RWPE2 (cell line): ENCODE measurements around the gene HMGCLL1.

Experiments used
- ATAC-seq: fragments of 200-7000 bp; cut with Tn5 transposase; 3 replicates; pipeline ENCODE4 v1.9.1; 2021; ENCODE audit warnings: low read depth
- DNase-seq: peaks from one replicate; pipeline ENCODE4 v3.0.0-alpha.2; 2020; ENCODE audit warnings: low spot score
- H3K27ac ChIP-seq: fragments of 450-650 bp; 2 replicates; pipeline ENCODE4 v1.5.1; 2017; ENCODE audit warnings: mild to moderate bottlenecking; ENCODE audit not compliant: poor library complexity, severe bottlenecking
- H3K27me3 ChIP-seq: fragments of 250-450 bp; sonication (Bioruptor Pico); 2 replicates; pipeline ENCODE4 v1.5.1; 2021; ENCODE audit warnings: mild to moderate bottlenecking, moderate library complexity; ENCODE audit not compliant: insufficient read depth, poor library complexity, severe bottlenecking
- H3K36me3 ChIP-seq: fragments of 250-450 bp; sonication (Bioruptor Pico); 2 replicates; pipeline ENCODE4 v1.5.1; 2020; ENCODE audit warnings: low read depth, mild to moderate bottlenecking, moderate library complexity
- H3K4me1 ChIP-seq: fragments of 250-450 bp; sonication (Bioruptor Pico); 2 replicates; pipeline ENCODE4 v1.5.1; 2021; ENCODE audit warnings: mild to moderate bottlenecking, moderate library complexity; ENCODE audit not compliant: insufficient read depth, poor library complexity, severe bottlenecking
- H3K4me3 ChIP-seq: fragments of 250-450 bp; sonication (Bioruptor Pico); 2 replicates; pipeline ENCODE4 v1.5.1; 2021; ENCODE audit warnings: mild to moderate bottlenecking, moderate library complexity; ENCODE audit not compliant: severe bottlenecking
- H3K9me3 ChIP-seq: fragments of 250-450 bp; sonication (Bioruptor Pico); 2 replicates; pipeline ENCODE4 v1.5.1; 2021; ENCODE audit warnings: mild to moderate bottlenecking, moderate library complexity; ENCODE audit not compliant: severe bottlenecking
- TF ChIP-seq, protein P1 (sequence below): fragments of 450-650 bp; IDR thresholded peaks from one replicate; pipeline ENCODE4 v1.5.1; 2017; ENCODE audit warnings: mild to moderate bottlenecking, moderate library complexity; ENCODE audit not compliant: poor library complexity, severe bottlenecking

The HMGCLL1 gene

DNA sequence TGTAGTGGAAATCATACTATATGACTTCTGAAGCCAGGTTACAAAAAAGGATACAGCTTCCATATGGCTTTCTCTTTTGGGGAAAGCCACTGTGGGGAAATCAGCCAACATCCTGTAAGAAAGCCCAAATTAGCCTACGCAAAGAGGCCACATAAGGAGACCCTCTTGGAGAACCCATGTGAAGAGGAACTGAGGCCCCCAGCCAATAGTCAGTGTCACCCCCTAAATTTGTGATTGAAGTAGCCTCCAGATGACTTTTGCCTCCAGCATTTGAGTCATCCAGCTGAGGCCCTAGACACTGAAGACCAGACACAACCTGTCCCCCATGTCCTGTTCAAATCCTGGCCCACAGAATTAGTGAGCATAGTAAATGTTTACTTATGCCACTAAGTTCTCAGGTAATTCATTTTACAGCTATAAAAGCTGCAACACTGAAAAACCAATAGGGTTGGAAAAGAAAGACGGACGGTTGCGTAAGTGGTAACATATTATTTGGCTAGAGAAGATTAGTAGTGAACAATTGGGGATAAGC, 60.4 kb downstream of the HMGCLL1 start:
- no peak overlapping the region for H3K27ac ChIP-seq
- H3K27me3 ChIP-seq, result no peaks in the 10 kb centered on the region
- no peaks in the 10 kb centered on the region for H3K4me1 ChIP-seq
- TF ChIP-seq, protein P1, sequence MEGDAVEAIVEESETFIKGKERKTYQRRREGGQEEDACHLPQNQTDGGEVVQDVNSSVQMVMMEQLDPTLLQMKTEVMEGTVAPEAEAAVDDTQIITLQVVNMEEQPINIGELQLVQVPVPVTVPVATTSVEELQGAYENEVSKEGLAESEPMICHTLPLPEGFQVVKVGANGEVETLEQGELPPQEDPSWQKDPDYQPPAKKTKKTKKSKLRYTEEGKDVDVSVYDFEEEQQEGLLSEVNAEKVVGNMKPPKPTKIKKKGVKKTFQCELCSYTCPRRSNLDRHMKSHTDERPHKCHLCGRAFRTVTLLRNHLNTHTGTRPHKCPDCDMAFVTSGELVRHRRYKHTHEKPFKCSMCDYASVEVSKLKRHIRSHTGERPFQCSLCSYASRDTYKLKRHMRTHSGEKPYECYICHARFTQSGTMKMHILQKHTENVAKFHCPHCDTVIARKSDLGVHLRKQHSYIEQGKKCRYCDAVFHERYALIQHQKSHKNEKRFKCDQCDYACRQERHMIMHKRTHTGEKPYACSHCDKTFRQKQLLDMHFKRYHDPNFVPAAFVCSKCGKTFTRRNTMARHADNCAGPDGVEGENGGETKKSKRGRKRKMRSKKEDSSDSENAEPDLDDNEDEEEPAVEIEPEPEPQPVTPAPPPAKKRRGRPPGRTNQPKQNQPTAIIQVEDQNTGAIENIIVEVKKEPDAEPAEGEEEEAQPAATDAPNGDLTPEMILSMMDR, result no peak
- no peak for ATAC-seq
- no peak for DNase-seq
- no peaks in the 10 kb centered on the region for H3K9me3 ChIP-seq
- H3K36me3 ChIP-seq, result no peaks in the 10 kb centered on the region
- no peak overlapping the region for H3K4me3 ChIP-seq

DNA sequence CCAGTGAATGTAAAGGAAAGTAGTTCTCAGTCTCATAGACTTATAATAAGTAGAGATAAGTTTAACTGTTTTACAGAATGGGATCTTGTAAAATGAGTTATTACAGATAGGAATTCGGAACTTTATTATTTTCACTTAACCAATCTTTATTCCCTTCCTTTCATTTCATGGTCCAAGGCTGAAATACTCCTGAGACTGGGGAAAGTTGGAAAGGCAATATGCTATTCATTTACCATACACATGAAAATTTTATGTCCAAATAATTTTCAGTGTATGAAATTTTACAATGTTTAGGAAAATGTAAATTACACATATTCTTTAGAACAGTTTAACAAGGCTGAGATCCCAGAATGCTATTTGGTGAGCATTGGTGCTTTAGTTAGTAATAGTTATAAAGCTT, 62.3 kb downstream of the HMGCLL1 start:
- ATAC-seq (no peak), DNase-seq (no peak)
- H3K27me3 ChIP-seq, result no peaks in the 10 kb centered on the region
- no peaks in the 10 kb centered on the region for H3K4me1 ChIP-seq
- TF ChIP-seq, protein P1, result no peak
- no peaks in the 10 kb centered on the region for H3K36me3 ChIP-seq
- no peaks in the 10 kb centered on the region for H3K9me3 ChIP-seq
- no peak overlapping the region for H3K4me3 ChIP-seq
- H3K27ac ChIP-seq, result no peak overlapping the region

DNA sequence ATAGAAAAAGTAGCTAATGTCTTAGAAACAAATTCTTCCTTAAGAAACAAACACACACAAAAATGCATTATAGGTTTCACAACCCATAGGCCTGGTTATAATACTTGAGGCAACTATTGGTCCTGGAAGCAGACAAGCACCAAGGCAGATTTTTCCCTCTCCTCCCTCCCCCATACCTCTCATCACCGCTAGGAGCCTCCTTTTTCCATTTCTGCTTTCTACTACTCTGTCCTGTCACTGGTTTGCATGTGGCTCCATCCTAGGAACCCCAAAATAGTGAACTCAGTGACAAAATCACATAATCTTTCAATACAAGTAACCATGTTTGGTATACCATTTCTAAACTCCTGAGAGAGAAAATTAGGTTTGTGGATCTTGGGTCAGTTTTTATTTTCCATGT, 66.1 kb downstream of the HMGCLL1 start:
- no peak for DNase-seq
- Histone ChIP-seq H3K27ac (no peak overlapping the region), H3K4me1 (no peaks in the 10 kb centered on the region), H3K27me3 (no peaks in the 10 kb centered on the region), H3K9me3 (no peaks in the 10 kb centered on the region), H3K36me3 (no peaks in the 10 kb centered on the region), H3K4me3 (no peak overlapping the region)
- TF ChIP-seq, protein P1, result no peak
- ATAC-seq, result no peak

DNA sequence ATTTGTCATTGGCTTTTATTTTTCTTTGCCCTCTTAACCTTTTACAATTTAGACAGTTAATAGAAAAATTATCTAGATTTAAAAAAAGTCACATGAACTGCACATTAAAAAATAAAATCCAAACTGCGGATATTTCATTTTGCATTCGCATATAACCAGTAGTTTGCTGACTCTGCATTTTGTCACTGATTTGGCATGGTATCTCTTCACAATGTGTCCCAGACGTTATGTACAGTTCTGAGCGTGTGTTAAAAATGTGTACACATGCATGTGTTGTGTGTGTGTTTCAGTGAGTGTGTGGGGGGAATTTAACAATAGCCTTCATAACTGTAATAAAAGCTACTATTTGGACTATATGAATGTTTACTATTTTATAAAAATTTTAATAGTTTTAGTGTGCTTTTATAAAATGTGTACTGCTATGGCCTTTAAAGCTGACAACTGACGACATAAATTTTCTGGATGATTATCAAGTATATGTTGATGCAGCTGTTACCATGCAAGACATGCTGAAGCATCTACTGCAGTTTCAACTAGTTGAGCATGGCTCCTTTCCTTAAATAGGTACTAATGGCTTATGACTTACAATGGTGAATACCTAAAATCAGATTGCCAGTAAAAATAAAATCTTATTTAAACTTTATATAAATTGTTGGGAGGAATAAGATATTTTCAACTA, 67.7 kb downstream of the HMGCLL1 start:
- ATAC-seq (no peak), DNase-seq (no peak)
- H3K27ac ChIP-seq, result no peak overlapping the region
- no peak overlapping the region for H3K4me3 ChIP-seq
- no peaks in the 10 kb centered on the region for H3K9me3 ChIP-seq
- H3K36me3 ChIP-seq, result no peaks in the 10 kb centered on the region
- TF ChIP-seq, protein P1, result no peak
- H3K27me3 ChIP-seq, result no peaks in the 10 kb centered on the region
- H3K4me1 ChIP-seq, result no peaks in the 10 kb centered on the region

DNA sequence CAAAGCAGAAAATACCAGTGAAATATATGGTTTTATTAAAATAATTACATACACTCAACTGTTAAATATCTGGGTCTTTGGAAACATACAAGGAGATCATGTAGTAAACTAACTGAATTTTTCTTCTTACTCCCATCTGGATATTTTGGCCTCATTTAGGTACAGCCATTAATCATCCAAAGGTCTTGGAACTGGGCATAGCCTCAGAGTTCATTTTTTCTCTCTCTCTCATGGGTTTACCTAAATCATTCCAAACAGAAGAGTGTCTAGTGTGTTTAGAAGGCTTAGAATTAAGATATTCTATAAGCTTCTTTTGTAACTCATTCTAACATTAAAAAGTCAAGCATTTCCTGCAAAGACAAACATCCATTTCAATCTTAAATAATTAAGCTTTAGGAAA, 79.4 kb downstream of the HMGCLL1 start:
- Histone ChIP-seq H3K27ac (no peak overlapping the region), H3K36me3 (no peaks in the 10 kb centered on the region), H3K4me3 (no peak overlapping the region), H3K27me3 (no peaks in the 10 kb centered on the region), H3K9me3 (no peaks in the 10 kb centered on the region), H3K4me1 (peaks cover 19% of the 10 kb centered on the region)
- TF ChIP-seq, protein P1, result no peak
- DNase-seq (no peak), ATAC-seq (no peak)
